ENCODE data around the gene RBFOX2. TPM values are rescaled to one million over a fixed set of nuclear protein-coding genes. Genes with fewer than 3 reads are reported as not detected.

RBFOX2 gene
- total RNA-seq, 2 donors from 2014 or later, result 104 to 120 TPM

- no peak overlapping the region for H3K27ac ChIP-seq (ENCODE audit: low read depth, low read length)
Measured at GRCh38 chr22:35868938-35869337, 159.7 kb downstream of the RBFOX2 start.

GRCh38 chr22:35866651-35867050 is 162.0 kb downstream of the RBFOX2 start:
- H3K36me3 Mint-ChIP-seq (ENCODE audit: low read depth), result no peaks in the 10 kb centered on the region
- peaks cover 2% of the 10 kb centered on the region for H3K4me1 ChIP-seq (ENCODE audit: control insufficient read depth, insufficient read depth, low read length)
- TF ChIP-seq CTCF (conservative IDR thresholded peaks at IDR 0.05), result no peak
- no peak overlapping the region for H3K4me3 ChIP-seq (ENCODE audit: low read length)
- H3K9me3 Mint-ChIP-seq, result no peaks in the 10 kb centered on the region
- 97% methylated on average over 3 of the region's 3 CpGs; no CpG with 5 or more reads in 1 of the 2 experiments for WGBS, 2 experiments (ENCODE audit: insufficient coverage in 1 of 2, insufficient read length in 1 of 2)
- no peak overlapping the region for H3K4me3 Mint-ChIP-seq
- no peaks in the 10 kb centered on the region for H3K9me3 ChIP-seq (ENCODE audit: control insufficient read depth, low read length)
- no peaks in the 10 kb centered on the region for H3K27me3 Mint-ChIP-seq (ENCODE audit: insufficient read depth)
- no peak overlapping the region for H3K9ac ChIP-seq (ENCODE audit: extremely low read depth, low read length, poor library complexity, severe bottlenecking)
- no peak overlapping the region for H3K27ac ChIP-seq (ENCODE audit: low read depth, low read length)
- H3K27me3 ChIP-seq (ENCODE audit: control insufficient read depth, insufficient read depth, low read length, poor library complexity, severe bottlenecking), result no peaks in the 10 kb centered on the region
- no peaks in the 10 kb centered on the region for H3K36me3 ChIP-seq (ENCODE audit: control insufficient read depth, insufficient read depth, low read length)
- peaks cover 12% of the 10 kb centered on the region for H3K4me1 Mint-ChIP-seq
- no peak for DNase-seq
- no peak overlapping the region for H3K27ac Mint-ChIP-seq

More at GRCh38 chr22:35868938-35869337, 159.7 kb downstream of the RBFOX2 start:
- H3K4me1 ChIP-seq (ENCODE audit: control insufficient read depth, insufficient read depth, low read length), result peaks cover 4% of the 10 kb centered on the region
- 89 to 97% methylated on average over 3 to 5 of the region's 5 CpGs for WGBS, 2 experiments (ENCODE audit: insufficient coverage in 1 of 2, insufficient read length in 1 of 2)
- Mint-ChIP-seq H3K4me3 (no peak overlapping the region), H3K36me3 (ENCODE audit: low read depth) (no peaks in the 10 kb centered on the region), H3K9me3 (no peaks in the 10 kb centered on the region), H3K4me1 (peaks cover 12% of the 10 kb centered on the region), H3K27me3 (ENCODE audit: insufficient read depth) (no peaks in the 10 kb centered on the region), H3K27ac (no peak overlapping the region)
- no peaks in the 10 kb centered on the region for H3K27me3 ChIP-seq (ENCODE audit: control insufficient read depth, insufficient read depth, low read length, poor library complexity, severe bottlenecking)
- H3K9me3 ChIP-seq (ENCODE audit: control insufficient read depth, low read length), result peaks cover under 1% of the 10 kb centered on the region
- H3K36me3 ChIP-seq (ENCODE audit: control insufficient read depth, insufficient read depth, low read length), result no peaks in the 10 kb centered on the region
- H3K9ac ChIP-seq (ENCODE audit: extremely low read depth, low read length, poor library complexity, severe bottlenecking), result no peak overlapping the region
- DNase-seq, result no peak
- TF ChIP-seq CTCF (conservative IDR thresholded peaks at IDR 0.05), result no peak
- no peak overlapping the region for H3K4me3 ChIP-seq (ENCODE audit: low read length)

DNA sequence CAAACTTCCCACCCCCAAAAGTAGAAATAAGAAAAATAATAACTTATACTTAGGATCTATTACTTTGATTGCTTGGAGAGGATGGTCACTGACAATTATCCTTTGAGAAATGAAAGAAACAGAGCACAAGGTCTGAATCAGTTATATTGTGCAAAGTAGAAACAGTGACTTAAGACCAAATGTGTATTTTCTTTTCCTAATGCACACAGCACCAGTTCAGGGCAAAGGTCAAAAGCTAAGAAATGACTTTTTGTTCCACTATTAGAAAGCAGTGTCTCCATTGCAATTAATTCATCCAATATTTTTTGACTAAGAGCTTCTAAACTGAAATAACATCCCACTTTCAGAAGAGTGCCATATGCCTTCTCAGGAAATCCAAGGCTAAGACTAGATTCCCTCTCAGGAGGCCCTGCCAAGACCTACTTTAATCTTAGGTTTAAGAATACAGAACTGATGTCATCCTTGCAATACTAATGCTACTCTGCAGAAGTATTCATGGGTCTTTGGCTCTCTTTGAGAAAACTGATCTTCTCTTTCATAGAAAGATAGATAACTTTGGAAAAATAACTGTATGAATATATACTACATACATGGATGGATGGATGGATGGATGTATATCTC is 164.0 kb downstream of the RBFOX2 start:
- Histone ChIP-seq H3K36me3 (ENCODE audit: control insufficient read depth, insufficient read depth, low read length) (no peaks in the 10 kb centered on the region), H3K4me3 (ENCODE audit: low read length) (no peak overlapping the region), H3K27ac (ENCODE audit: low read depth, low read length) (no peak overlapping the region), H3K27me3 (ENCODE audit: control insufficient read depth, insufficient read depth, low read length, poor library complexity, severe bottlenecking) (no peaks in the 10 kb centered on the region), H3K9ac (ENCODE audit: extremely low read depth, low read length, poor library complexity, severe bottlenecking) (no peak overlapping the region), H3K9me3 (ENCODE audit: control insufficient read depth, low read length) (peaks cover 8% of the 10 kb centered on the region), H3K4me1 (ENCODE audit: control insufficient read depth, insufficient read depth, low read length) (peaks cover 2% of the 10 kb centered on the region)
- Mint-ChIP-seq H3K27ac (no peak overlapping the region), H3K9me3 (no peaks in the 10 kb centered on the region), H3K36me3 (ENCODE audit: low read depth) (no peaks in the 10 kb centered on the region), H3K4me1 (peaks cover 12% of the 10 kb centered on the region), H3K4me3 (no peak overlapping the region), H3K27me3 (ENCODE audit: insufficient read depth) (no peaks in the 10 kb centered on the region)
- DNase-seq, result no peak
- no peak for TF ChIP-seq CTCF (conservative IDR thresholded peaks at IDR 0.05)
